NCI-H1436 (cell line): ENCODE data around the gene C9orf153.
"Not testable (repeated sequence)": the region's sequence is repeated elsewhere in the genome, so short reads cannot be mapped to it uniquely, and the experiment has no call there.

Source experiments
- DNase-seq: peaks from one replicate; lab custom pipeline; 2025; lab: John Stamatoyannopoulos, UW

Gene C9orf153

DNA sequence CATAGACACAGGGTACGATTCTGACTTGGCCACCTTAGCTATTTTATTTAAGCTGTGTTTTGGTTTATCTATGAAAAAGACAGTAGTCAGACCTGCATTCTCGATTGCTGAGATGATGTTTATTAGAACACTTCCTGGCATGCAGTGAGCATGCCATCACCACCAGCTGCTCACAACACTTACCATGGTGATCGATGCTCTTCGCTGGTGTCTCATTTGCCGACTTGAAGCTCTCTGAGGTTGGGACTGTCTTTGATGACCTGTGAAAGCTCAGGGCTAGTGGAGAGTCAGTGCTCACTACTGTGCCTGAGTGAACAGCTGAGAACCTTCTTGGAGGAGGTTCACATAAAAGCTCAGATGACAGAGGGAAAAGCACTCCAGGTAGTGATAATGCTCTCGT is 4.4 kb upstream of the C9orf153 start:
- DNase-seq: no peak

DNA sequence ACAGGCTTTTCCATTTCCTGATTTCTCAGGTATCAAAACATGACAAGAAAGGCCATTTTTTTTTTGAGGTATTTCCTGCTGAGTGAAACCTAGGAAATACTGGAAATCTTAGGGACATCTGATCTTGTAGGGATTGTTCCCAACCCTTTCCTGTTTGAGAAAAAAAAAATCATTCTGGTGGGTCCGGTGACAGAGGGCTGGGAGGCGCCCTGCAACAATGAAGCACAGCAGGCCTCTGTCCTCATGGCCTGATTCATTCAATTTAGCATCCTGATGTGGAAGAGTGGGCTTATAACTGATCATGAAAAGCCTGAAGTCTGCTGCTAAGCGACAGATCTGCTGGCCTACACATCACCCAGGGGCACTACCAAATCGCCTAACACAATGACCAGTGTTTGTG is 3.0 kb upstream of the C9orf153 start:
- no peak for DNase-seq

DNA sequence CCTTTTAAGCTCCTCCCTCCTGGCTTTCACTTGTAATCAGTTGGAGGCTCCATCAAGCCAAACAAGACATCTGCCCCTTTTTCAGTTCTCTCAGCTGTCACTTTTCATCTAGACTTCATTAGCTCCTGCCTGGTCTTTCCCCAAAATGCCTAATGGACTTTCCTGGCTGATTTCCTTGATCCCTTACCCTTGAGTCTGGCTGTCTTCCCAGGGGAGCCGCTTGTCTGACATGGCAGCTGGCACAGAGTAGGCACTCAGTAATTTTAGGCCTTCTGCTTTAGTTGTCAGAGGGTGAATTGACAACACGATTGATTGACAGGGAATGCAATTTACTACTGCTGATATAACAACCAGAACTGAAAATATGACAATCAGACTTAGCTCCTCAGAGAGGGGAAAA is 2.1 kb downstream of the C9orf153 start:
- DNase-seq: no peak

DNA sequence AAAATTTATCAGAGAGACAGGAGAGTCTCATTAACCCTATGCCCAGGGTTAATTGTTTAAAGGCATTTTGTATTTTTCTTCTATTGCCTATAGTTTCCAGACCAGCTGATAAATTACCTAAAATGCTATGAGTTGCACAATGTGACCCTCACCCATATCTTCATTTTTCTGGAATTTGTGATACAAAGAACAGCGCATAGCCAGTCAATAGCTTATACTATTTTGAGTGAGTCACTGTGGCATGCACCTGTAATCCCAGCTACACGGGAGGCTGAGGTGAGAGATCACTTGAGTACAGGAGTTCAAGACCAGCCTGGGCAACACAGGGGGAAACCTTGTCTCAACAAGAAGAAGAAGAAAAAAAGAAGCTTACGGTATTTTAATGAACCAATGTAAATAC is 2.8 kb downstream of the C9orf153 start:
- DNase-seq: no peak

DNA sequence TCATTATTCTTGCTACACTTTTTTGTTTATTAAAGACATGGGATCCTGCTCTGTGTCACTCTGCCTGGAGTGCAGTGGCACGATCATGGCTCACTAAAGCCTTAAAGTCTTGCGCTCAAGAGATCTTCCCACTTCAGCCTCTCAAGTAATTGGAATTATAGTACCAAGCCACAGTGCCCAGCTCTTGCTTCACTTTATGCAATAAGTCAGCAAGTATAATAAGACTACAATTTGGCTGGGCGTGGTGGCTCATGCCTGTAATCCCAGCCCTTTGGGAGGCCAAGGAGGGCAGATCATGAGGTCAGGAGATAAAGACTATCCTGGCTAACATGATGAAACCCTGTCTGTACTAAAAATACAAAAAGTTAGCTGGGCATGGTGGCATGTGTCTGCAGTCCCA is 5.9 kb downstream of the C9orf153 start:
- DNase-seq: no peak

DNA sequence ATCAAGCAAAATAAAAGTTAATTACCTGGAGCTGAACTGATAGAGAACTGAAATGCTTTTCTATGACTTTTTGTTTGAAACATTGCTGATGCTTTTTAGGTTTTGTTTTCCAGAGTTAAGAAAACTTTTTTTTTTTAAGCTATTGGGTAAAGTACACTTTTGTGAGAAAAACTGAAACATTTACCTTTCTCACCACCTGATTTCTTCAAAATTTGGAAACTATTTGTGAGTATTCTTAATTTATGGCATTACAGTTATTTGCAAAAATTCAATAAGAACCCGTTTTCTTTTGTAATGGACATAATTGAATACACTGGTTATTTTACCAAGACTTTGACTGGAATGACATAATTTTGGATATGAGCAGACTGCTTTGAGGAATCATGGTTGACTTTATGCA is 6.6 kb downstream of the C9orf153 start:
- DNase-seq: no peak

DNA sequence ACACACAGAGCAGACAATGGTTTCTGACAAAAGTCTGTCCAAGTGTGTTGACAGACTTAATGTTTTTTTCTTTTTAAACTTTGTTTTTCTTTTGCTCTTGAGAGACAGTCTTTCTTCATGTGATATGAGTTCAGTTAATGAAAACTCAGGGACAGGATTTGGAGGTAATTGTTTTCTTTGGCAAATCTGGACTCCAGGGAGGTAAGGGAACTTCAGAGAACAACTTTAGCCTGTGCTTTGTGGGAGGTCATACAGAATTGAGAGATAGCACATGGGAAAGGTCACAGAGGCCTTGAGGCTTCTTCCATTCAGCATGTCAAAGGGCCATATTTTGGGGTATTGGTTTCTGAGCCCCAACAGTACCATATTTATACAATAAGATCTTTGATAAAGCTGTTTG is 9.3 kb downstream of the C9orf153 start:
- DNase-seq: no peak

DNA sequence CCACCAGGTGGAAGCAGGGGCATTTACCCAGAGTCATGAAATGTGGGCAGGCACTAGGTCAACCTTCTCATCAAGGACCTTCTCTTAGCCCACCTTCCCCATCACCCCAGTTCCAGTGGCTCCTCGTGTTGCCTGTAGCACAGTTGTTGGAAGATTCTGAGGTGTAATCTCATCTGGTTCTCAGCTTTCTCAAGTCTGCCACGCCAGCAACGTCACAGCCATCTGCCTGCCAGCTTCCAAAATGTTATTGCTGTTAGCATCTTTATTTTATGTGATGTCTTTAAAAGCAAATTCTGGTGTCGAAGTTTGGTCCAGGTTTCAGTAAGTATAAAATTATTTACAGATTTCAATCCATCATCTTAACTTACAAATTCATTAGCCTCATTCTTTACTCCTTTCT is 10.7 kb downstream of the C9orf153 start:
- DNase-seq: no peak

DNA sequence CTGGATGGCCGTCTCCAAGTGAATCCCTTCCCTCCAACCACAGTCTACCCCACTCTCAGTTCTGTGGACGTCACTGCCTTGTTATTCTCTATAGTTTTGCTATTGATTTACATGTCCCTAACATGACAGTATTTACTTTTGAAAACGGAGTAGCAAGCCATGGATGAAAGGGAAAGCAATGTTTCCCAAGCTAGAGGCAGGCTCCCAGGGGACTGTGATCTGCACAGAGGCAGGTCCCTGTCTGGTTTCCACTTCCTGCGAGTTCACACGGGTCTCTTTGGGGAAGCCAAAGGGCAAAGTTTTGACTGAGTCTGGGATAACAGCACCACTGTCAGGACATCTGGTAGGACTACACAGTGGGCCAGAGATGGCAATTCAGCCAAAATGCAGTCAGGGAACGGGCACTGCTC is 12.7 kb downstream of the C9orf153 start:
- peak; percentile 6 for DNase-seq

DNA sequence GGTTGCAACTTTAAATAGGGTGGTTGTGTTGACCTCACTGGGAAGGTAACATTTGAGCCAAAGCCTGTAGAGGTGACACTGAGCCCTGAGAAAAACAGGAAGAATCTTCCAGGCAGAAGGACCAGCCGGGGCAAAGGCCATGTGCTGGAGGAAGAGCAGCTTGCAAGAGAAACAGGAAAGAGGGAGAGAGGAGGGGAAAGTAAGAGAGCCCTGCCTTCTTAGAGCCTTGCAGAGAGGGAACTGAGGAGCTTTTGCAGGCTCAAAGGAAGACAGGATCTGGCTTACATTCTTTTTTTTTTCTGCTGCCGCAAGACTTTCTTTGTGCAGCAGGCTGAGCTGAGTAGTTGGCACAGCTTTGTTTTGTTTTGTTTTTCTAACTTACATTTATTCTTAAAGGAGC is 17.4 kb downstream of the C9orf153 start:
- DNase-seq: no peak

DNA sequence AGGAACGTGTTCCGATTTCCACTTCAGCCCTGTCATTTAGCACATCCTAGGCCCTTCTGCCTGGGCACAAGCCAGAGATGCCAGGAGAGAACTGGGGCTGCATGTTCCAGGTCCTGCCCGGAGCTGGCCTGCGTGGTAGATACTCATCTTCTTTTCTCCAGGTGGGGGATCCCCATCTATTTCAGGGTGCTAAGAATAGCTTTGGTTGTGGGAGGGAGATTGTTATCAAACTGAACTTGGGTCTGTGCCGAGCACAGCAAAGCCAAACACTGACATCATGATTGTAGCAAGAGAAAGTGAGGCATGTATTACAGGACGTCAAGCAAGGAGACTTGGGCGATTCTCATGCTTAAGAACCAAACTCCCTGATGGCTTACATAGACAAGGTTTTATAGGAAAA is 18.2 kb downstream of the C9orf153 start:
- DNase-seq: no peak

DNA sequence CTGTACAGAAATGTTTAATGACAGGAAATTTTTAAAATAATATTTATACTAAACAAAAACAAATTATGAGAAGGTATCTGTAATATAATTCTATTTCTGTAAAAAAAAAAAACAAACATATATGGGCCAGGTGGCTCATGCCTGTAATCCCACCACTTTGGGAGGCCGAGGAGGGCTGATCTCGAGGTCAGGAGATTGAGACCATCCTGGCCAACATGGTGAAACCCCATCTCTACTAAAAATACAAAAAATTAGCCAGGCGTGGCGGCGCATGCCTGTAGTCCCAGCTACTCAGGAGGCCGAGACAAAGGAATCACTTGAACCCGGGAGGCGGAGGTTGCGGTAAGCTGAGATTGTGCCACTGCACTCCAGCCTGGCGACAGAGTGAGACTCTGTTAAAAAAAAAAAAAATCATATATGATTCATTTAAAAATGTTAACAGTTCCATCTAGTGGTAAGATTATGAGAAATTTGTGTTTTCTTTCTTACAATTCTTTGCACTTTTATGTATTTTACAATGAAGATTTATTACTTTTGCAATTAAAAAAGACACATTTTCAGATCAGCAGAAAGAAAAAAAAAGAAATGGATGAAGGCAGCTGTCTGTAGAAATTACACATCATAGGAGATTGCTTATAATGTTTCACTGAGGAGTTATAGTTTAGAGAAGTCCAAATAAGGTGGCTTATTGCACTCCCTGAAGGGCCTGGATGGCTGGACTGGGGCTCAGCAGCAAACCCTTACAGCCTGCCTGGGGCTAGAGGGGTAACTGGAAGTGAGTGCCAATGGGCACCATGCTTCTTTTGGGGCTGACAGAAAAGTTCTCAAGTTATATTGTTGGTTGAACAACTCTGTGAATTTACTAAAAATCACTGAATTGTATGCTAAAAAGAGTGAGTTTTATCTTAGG is 20.3 kb downstream of the C9orf153 start:
- DNase-seq: no peak

DNA sequence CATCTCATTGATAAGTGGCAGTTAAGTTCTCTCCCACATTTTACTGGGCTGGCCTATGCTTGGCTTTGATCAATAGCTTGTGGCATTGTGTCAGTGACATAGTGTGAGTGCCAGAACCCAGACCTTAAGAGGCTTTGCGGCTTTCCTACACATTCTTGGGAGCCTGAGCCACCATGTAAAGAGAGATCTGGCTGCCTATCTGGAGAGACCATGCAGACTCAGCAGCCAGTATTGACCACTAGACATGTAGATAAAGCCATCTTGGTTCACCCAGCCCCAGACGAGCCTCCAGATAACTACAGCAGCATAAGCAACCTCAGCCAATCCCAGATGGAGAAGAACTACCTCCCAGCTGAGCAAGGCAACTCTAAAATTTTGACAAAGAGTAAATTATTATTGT is 28.6 kb downstream of the C9orf153 start:
- no peak for DNase-seq

DNA sequence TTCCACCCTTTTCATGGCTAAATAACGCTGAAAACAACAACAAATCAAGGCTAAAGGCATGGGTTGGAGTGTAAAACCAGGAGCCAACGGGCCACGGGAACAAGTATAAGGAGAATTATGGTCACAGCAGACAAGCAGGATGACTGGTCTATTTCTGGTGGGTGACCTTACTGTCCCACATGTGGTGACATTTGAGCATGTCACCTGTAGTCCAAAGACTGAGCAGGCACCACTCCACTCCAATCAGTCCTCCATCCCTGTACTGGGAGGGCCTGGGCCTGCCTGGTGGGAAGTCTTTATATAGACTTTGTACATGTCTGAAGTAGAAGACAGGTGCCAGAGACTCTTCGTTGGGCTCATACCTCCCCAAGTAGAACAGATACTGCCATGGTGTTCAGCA is 36.8 kb downstream of the C9orf153 start:
- no peak for DNase-seq

DNA sequence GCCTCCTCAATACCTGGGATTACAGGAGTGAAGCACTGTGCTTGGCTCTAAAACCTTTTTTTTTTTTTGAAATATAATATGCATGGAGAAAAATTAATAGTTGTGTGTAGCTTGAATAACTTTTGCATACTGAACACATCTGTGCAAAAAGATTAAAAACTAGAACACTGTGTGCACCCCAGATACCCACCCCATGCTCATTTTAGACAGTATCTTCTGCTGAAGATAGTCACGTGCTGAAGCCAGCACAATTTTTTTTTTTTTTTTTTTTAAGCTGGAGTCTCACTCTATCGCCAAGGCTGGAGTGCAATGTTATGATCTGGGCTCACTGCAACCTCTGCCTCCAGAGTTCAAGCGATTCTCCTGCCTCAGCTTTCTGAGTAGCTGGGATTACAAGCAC is 39.9 kb downstream of the C9orf153 start:
- no peak for DNase-seq

DNA sequence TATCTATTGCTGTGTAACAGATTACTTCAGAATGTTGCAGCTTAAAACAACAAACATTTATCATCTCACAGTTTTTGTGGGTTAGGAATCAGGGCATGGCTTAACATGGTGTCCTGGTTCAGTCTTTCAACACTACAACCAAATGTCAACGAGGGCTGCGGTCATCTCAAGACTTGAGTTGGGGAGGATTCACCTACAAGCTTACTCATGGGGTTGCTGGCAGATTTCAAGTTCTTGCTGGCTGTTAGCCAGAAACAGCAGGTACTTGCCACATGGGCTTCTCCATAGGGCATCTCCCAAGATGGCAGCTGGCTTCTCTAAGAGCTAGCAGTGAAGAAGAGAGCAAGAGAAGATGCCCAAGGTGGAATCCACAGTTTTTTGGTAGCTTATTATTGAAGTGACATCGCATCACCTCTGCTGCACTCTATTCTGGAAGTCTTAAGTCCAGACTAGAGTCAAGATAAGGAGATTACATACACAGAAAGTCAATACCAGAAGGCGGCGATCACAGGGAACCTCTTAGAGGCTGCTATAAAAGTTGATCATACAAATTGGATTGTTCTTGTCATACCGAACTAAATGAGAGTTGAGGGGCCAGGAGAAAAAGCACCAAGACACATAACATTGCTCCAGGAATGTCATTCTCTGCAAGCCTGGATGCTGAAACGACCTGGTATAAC is 42.2 kb downstream of the C9orf153 start:
- DNase-seq: no peak

DNA sequence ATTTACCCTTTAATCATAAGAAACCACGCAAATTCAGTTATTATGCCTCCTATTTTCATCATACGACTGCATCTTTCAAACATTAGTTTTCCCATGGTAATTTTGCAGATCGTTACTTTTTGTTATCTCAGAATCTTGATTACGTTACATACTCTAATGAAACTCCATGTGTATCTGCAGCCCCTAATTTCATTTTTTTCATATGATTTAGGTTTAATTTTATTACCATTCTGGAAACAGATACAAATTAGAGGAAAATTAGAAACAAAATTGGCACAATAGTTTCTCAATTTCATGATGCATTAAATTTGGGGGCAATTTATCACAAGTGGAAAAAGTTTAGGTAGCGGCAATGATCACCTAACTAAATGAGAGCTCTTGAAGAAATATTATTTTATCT is 52.3 kb downstream of the C9orf153 start:
- DNase-seq: no peak

DNA sequence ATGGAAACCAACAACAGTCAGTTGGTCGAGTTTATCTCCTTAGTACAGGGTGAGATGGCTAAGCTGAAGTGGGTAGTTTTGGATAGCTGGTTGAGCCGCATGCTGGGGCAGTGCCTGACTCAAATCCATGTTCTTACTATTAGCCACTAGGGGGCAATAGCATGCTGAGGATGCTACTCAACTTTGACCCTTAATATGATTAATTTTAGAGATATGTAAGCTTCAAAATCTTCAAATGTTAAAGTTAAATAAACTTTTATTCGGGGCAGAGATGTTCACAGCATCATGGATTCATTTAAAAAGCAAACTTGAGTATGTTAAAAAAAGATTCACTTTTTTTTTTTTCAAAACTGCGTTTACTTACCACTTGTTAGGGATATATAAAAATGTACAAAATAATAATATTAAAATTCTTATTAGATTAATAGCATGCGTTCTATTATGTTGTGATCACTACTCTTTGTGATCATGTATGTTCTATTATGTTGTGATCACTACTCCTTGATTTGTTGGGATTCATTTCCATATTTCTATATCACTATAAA is 57.0 kb downstream of the C9orf153 start:
- DNase-seq: peak; percentile 32

DNA sequence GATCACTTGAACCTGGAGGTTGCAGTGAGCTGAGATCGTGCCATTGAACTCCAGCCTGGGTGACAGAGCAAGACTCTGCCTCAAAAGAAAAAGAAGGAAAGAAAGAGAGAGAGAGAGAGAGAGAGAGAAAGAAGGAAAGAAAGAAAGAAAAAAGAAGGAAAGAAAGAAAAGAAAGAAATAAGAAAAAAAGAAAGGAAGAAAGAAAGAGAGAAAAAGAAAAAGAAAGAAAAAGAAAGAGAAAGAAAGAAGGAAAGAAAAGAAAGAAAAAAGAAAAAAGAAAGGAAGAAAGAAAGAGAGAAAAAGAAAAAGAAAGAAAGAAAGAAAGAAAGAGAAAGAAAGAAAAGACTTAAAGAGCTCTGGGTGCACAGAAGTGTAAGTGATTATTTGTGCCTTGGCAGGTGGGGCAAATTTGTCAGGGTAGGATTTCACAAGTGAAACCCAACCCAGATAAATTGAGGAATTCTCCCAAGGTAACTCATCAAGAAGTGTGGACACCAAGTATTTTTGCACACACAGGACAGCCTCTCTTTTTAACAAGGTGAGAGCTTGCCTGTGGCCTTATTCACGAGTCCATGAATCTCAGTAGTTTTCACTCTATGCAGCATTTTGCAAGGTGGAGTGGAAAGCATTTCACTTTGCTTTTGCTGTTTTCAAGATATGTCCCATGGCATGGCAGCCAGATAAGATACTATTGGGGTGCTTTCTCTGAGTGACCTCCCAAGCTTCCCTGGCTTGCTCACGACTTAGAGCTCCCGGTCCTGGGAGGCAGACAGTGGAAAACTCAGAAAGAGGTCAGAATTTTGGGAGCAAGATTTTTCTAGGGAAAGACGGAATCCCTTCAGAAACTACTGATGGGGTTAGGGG is 57.8 kb downstream of the C9orf153 start:
- DNase-seq: no peak

DNA sequence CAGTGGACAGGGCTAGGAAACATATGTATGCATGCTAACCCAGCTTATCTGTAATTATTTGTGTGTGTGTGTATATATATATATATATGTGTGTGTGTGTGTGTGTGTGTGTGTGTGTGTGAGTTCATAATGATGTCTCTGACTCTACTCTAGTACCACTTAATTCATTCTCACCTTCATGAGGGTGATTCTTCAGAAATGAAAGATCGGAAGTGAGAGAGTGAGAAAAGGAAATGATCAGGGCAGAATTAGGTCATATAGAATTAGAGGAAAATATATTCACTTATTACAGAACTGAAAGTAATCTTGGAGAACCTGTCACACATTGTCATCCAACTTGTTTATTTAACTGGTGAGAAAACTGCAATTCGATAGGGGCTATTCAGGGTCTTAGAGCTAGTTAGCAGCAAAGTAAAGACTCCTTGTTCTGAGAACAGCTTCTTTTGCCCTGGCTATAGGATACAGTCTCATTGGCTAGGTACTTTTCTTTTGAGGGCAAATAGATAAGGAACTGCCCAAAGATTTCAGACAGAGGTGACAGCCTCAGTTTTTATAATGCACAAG is 58.8 kb downstream of the C9orf153 start:
- no peak for DNase-seq

DNA sequence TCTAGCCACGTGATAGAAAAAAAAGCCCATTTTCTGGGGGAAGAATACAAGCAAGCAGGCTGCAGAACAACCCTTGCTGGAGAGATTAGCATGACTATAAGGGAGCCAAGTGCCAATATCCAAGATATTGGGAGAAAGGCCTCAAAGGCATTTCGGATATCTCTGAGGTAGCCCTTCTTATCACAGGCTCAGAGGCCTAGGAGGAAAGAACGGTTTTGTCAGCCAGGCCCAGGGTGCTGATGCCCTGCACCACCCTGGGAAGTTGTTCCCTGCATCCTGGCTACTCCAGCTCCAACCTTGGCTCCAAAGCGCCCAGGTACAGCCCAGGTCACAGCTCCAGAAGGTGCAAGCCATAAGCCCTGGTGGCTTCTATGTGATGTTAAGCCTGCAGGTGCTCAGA is 66.4 kb downstream of the C9orf153 start:
- no peak for DNase-seq

DNA sequence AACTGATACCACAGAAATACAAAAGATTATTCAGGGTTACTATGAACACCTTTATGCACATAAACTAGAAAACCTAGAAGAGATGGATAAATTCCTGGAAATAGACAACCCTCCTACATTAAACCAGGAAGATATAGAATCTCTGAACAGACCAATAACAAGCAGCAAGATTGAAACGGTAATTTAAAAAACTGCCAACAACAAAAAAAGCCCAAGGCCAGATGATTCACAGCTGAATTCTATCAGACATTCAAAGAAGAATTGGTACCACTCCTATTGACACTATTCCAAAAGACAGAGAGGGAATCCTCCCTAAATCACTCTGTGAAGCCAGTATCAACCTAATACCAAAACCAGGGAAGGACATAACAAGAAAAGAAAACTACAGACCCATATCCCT is 68.8 kb downstream of the C9orf153 start:
- DNase-seq: not testable (repeated sequence)
